Kidney epithelial cell (primary cell): ENCODE measurements around the gene HMCN1. TPM values are rescaled to one million over a fixed set of nuclear protein-coding genes. Genes with fewer than 3 reads are reported as not detected.

ENCODE experiments used
- DNase-seq: peaks from one replicate; pipeline ENCODE4 v3.0.0-alpha.2; 2010; ENCODE audit warnings: low read depth
- H3K27me3 ChIP-seq: 2 replicates; pipeline ENCODE4 v1.6.0; 2011; ENCODE audit warnings: low read length; ENCODE audit not compliant: control insufficient read depth, insufficient read depth
- H3K36me3 ChIP-seq: 2 replicates; pipeline ENCODE4 v1.5.1; 2011; ENCODE audit warnings: low read length; ENCODE audit not compliant: control insufficient read depth, insufficient read depth
- H3K4me3 ChIP-seq: 2 replicates; pipeline ENCODE4 v1.5.1; 2011; ENCODE audit warnings: low read depth, mild to moderate bottlenecking, control low read depth, low read length
- CTCF ChIP-seq: IDR thresholded peaks from 2 replicates; pipeline ENCODE4 v1.5.1; 2011; ENCODE audit warnings: mild to moderate bottlenecking, moderate library complexity, low read length, control low read depth, inconsistent platforms; ENCODE audit not compliant: insufficient read depth, poor library complexity, severe bottlenecking
- total RNA-seq: library from RNA; depleted of rRNA; stranded (reverse); fragments of >200 nt; gene quantifications from 2 replicates; pipeline ENCODE4 v1.2.3, GENCODE V29; 2015

The HMCN1 gene
- total RNA-seq = 1.3 and 2.1 TPM in 2 replicates

GRCh38 chr1:185733818-185734735 is at the start of gene HMCN1:
TSS of gene HMCN1 (plus strand) at chr1:185734391. CDS start at chr1:185734780, 389 bp downstream.
- DNase-seq = peak; percentile 18

GRCh38 chr1:185686821-185687778 is 47.1 kb upstream of the HMCN1 start:
- H3K4me3 ChIP-seq = no peak overlapping the region

More at GRCh38 chr1:185733818-185734735, at the start of gene HMCN1:
- H3K36me3 ChIP-seq = no peaks in the 10 kb centered on the region
- peak; percentile 62 for TF ChIP-seq CTCF
- no peaks in the 10 kb centered on the region for H3K27me3 ChIP-seq
- H3K4me3 ChIP-seq = peak within 1 kb of the TSS; percentile 58

GRCh38 chr1:185690527-185690926 is 43.7 kb upstream of the HMCN1 start:
- no peaks in the 10 kb centered on the region for H3K27me3 ChIP-seq
- no peak for TF ChIP-seq CTCF
- H3K36me3 ChIP-seq = no peaks in the 10 kb centered on the region
- H3K4me3 ChIP-seq = no peak overlapping the region
- no peak for DNase-seq

More at GRCh38 chr1:185686821-185687778, 47.1 kb upstream of the HMCN1 start:
- H3K27me3 ChIP-seq = no peaks in the 10 kb centered on the region
- TF ChIP-seq CTCF = no peak
- no peaks in the 10 kb centered on the region for H3K36me3 ChIP-seq
- no peak for DNase-seq

GRCh38 chr1:185693654-185694053 is 40.5 kb upstream of the HMCN1 start:
- no peak for DNase-seq
- Histone ChIP-seq H3K27me3 (no peaks in the 10 kb centered on the region), H3K36me3 (no peaks in the 10 kb centered on the region), H3K4me3 (no peak overlapping the region)
- TF ChIP-seq CTCF = no peak

GRCh38 chr1:185694081-185694480 is 40.1 kb upstream of the HMCN1 start:
- TF ChIP-seq CTCF = no peak
- Histone ChIP-seq H3K27me3 (no peaks in the 10 kb centered on the region), H3K4me3 (no peak overlapping the region), H3K36me3 (no peaks in the 10 kb centered on the region)
- no peak for DNase-seq
